SJCRH30 (cell line): ENCODE measurements around the gene CDH4. TPM values are rescaled to one million over a fixed set of nuclear protein-coding genes. Genes with fewer than 3 reads are reported as not detected.

Source experiments
- DNase-seq, 2 experiments: peaks; one replicate each; pipeline ENCODE4 v3.0.0-alpha.2; 2015 to 2020
- H3K27ac ChIP-seq: fragments of 250-450 bp; sonication (Bioruptor Pico); 2 replicates; pipeline ENCODE4 v1.5.1; 2020; ENCODE audit warnings: mild to moderate bottlenecking, moderate library complexity
- H3K27me3 ChIP-seq: fragments of 250-450 bp; sonication (Bioruptor Pico); 2 replicates; pipeline ENCODE4 v1.5.1; 2020; ENCODE audit warnings: mild to moderate bottlenecking, moderate library complexity
- H3K36me3 ChIP-seq: fragments of 250-450 bp; sonication (Bioruptor Pico); 2 replicates; pipeline ENCODE4 v1.5.1; 2020; ENCODE audit warnings: mild to moderate bottlenecking, moderate library complexity
- H3K4me1 ChIP-seq: fragments of 250-450 bp; sonication (Bioruptor Pico); 2 replicates; pipeline ENCODE4 v1.5.1; 2020; ENCODE audit warnings: mild to moderate bottlenecking, moderate library complexity
- H3K4me3 ChIP-seq: fragments of 250-450 bp; sonication (Bioruptor Pico); 2 replicates; pipeline ENCODE4 v1.5.1; 2020; ENCODE audit warnings: mild to moderate bottlenecking, moderate library complexity
- H3K9me3 ChIP-seq: fragments of 250-450 bp; sonication (Bioruptor Pico); replicated peaks from 2 replicates; pipeline ENCODE4 v1.5.1; 2020; ENCODE audit warnings: mild to moderate bottlenecking, moderate library complexity
- total RNA-seq: library from RNA; depleted of rRNA; stranded (reverse); fragments of >200 nt; shearing (Covaris generic); gene quantifications from 2 replicates; pipeline ENCODE4 v1.2.3, GENCODE V29; 2014

CDH4 gene
- total RNA-seq, 1 experiment from 2014 or later: 0.06 TPM

DNA sequence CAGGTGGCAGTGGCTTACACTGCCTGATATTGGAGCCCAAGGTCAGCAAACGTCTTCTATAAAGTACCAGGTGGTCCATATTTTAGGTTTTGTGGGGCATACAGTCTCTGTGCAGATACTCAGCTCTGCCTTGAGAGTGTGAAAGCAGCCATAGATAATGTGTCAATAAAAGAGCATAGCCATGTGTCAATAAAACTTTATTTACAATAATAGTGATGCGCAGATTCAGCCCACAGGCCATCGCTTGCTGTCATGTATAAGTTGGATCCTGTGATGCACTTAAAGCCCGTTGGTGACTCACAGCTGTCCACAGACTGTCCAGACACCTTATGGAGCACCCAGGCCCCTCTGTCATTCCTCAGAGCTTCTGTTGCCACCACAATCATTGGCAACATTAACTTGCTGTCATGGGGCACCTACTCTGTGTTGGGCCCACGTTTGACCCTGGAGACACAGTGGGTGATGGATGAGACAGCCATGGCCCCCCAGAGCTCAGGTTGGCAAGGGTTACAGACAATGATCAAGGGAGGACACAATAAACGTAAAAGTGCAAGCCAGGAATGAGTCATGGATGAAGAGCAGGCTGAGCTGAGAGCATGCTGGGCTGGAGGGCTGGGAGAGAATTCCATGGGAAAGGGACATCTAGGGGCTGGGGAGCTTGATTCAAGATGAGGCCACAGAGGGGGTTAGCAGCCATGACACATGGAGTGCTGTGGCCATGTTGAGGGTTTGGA lies 640.0 kb downstream of the CDH4 start:
- H3K27ac ChIP-seq: no peak overlapping the region
- DNase-seq: no peak
- no peak overlapping the region for H3K4me3 ChIP-seq
- H3K27me3 ChIP-seq: peaks cover 17% of the 10 kb centered on the region
- H3K36me3 ChIP-seq: no peaks in the 10 kb centered on the region
- no peaks in the 10 kb centered on the region for H3K9me3 ChIP-seq
- no peaks in the 10 kb centered on the region for H3K4me1 ChIP-seq

GRCh38 chr20:61895016-61895415 lies 643.0 kb downstream of the CDH4 start:
- Histone ChIP-seq H3K27me3 (peaks cover 40% of the 10 kb centered on the region), H3K36me3 (no peaks in the 10 kb centered on the region), H3K9me3 (no peaks in the 10 kb centered on the region), H3K4me3 (no peak overlapping the region), H3K27ac (no peak overlapping the region), H3K4me1 (no peaks in the 10 kb centered on the region)
- DNase-seq: no peak

DNA sequence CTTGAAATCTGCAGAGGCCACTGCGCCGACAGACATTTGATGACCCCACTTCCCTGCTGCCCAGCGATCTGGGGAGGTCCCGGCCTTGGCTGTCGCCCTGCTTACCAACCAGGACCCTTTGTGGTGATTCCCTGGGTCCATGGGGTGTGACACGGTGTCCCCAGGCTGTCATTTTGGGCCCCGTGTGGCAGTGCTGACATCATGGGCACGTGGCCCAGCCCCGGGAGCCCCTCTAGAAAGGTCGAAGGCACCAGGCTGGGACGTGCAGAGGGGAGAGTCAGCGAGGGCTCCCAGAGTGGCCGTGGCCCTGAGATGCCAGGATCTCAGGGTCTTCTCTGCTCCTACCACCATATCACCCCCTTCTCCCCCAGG lies 643.6 kb downstream of the CDH4 start:
- Histone ChIP-seq H3K27ac (no peak overlapping the region), H3K9me3 (no peaks in the 10 kb centered on the region), H3K4me3 (no peak overlapping the region), H3K4me1 (no peaks in the 10 kb centered on the region), H3K27me3 (peaks cover 44% of the 10 kb centered on the region), H3K36me3 (no peaks in the 10 kb centered on the region)
- DNase-seq: no peak

GRCh38 chr20:61896058-61896961 lies 644.2 kb downstream of the CDH4 start:
- Histone ChIP-seq H3K36me3 (no peaks in the 10 kb centered on the region), H3K4me1 (no peaks in the 10 kb centered on the region), H3K4me3 (no peak overlapping the region), H3K9me3 (no peaks in the 10 kb centered on the region), H3K27me3 (peaks cover 48% of the 10 kb centered on the region), H3K27ac (no peak overlapping the region)
- DNase-seq: peak; percentile 67 to 82

DNA sequence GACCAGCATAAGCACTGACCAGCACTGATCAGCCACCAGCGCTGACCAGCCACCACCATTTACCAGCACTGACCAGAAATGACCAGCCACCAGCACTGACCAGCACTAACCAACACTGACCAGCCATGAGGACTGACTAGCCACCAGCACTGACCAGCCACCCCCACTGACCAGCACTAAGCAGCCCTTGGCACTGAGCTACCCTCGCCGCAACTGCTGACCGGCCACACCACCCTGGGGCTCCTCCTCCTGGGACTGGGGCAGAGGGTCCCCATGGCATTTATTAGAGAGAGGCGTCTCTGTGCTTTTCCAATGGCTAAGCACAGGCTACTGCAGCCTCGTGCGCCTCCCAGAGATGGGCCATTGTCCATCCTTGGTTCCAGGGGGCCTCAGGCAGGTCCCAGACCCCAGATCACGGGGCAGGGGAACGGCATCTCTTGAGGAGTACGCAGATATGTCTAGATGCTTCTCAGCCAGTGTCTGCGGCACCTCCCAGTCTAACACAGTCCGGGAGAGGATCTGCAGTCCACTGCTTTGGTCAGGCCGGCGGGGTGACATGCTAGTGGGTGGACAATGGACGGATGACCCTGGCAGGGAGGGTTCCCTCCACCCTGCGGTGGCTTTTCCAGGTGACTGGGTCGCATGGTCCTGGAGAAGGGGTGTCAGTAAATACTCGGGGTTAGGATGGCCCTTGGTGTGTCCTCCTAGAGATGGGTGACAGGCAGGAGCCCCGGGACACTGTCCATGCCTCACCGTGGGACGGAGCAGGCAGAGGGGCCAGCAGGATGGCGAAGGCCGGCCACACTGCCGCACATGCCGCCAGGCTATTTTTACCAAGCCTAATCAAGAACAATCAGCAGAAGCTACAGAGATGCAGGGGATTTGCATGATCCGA lies 645.6 kb downstream of the CDH4 start:
- Histone ChIP-seq H3K36me3 (no peaks in the 10 kb centered on the region), H3K4me3 (no peak overlapping the region), H3K4me1 (no peaks in the 10 kb centered on the region), H3K27me3 (peaks cover 60% of the 10 kb centered on the region), H3K27ac (no peak overlapping the region), H3K9me3 (no peaks in the 10 kb centered on the region)
- DNase-seq: no peak

GRCh38 chr20:61898405-61898804 lies 646.3 kb downstream of the CDH4 start:
- no peaks in the 10 kb centered on the region for H3K36me3 ChIP-seq
- H3K9me3 ChIP-seq: no peaks in the 10 kb centered on the region
- peaks cover 60% of the 10 kb centered on the region for H3K27me3 ChIP-seq
- H3K4me1 ChIP-seq: no peaks in the 10 kb centered on the region
- DNase-seq: no peak
- no peak overlapping the region for H3K4me3 ChIP-seq
- H3K27ac ChIP-seq: no peak overlapping the region

GRCh38 chr20:61900011-61900944 lies 648.2 kb downstream of the CDH4 start:
- Histone ChIP-seq H3K9me3 (no peaks in the 10 kb centered on the region), H3K27me3 (peaks cover 71% of the 10 kb centered on the region), H3K36me3 (no peaks in the 10 kb centered on the region), H3K27ac (no peak overlapping the region), H3K4me1 (no peaks in the 10 kb centered on the region), H3K4me3 (no peak overlapping the region)
- DNase-seq: no peak

GRCh38 chr20:61900945-61901293 lies 648.9 kb downstream of the CDH4 start:
- peaks cover 71% of the 10 kb centered on the region for H3K27me3 ChIP-seq

DNA sequence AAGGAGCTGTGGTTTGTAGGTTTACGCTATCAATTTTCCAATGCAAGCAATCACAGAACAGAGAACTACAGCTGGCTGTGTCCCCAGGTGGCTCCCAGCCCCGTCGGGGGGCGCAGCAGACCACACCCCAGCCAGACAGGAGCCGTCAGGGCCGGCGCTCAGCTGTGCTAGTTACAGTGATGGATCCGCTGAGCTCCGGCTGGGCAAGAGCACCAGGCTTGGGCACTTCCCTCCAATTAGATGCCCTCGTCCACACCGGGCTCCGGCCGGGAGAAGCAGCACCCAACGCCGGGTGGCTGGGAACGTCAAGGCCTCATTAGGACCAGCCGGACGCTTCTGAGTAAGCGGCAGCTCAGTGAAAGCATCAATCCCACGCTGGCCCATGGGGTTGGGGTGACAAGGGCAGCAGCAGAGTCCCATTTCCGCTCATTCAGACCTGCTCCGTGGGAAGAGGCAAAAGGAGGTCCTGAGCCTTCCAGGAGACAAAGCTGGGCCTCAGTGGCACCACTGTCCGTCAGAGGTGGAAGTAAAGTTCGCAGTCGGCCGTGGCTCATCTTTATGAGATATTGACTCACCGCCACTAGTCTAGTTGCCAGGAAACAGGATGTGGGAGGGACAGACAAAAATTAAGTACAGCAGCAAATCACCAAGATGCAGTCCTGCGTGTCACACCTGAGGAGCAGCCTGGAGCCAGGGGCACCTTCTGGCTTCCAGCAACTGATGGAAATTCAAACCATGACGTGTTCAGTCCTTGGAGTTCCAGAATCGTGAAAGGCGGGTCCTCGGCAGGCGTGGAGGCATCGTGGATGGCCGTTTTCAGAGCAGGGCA lies 649.5 kb downstream of the CDH4 start:
- Histone ChIP-seq H3K9me3 (no peaks in the 10 kb centered on the region), H3K27ac (no peak overlapping the region), H3K27me3 (peaks cover 74% of the 10 kb centered on the region), H3K36me3 (no peaks in the 10 kb centered on the region), H3K4me3 (no peak overlapping the region), H3K4me1 (no peaks in the 10 kb centered on the region)
- no peak for DNase-seq

More at GRCh38 chr20:61900945-61901293, 648.9 kb downstream of the CDH4 start:
- Histone ChIP-seq H3K36me3 (no peaks in the 10 kb centered on the region), H3K27ac (no peak overlapping the region), H3K9me3 (no peaks in the 10 kb centered on the region), H3K4me1 (no peaks in the 10 kb centered on the region), H3K4me3 (no peak overlapping the region)
- DNase-seq: no peak

DNA sequence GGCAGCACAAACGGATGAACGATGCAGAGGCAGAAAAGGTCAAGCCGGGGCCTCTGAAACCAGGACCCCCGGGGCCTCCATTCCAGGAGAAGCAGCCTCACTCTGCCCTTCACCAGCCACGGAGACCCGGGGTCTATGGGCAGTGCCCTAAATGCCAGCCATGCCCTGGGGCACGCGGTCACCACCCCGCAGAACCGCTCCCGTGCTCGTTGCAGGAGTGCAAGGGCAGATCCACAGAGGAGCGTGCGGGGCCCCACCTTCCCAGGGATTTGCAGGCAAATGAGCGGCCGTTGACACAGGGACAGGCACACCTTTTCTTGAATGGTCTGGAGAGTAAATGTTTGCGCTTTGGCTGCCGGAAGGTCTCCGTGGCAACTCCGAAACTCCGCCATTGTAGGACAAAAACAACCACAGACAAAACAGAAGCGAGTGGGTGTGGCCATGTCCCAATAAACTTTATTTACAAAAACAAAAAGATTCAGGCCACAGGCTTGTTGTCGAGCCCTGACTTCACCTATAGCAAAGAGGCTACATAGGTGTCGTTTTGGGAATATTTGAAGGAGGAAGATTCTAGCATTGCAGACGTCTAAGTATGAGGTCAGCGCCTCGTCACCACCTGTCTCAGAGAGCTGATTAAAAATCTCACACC lies 650.3 kb downstream of the CDH4 start:
- DNase-seq: no peak

GRCh38 chr20:61903575-61904340 lies 651.7 kb downstream of the CDH4 start:
- no peaks in the 10 kb centered on the region for H3K9me3 ChIP-seq
- no peak overlapping the region for H3K4me3 ChIP-seq
- peaks cover 73% of the 10 kb centered on the region for H3K27me3 ChIP-seq
- H3K27ac ChIP-seq: no peak overlapping the region
- no peaks in the 10 kb centered on the region for H3K4me1 ChIP-seq
- DNase-seq: no peak
- H3K36me3 ChIP-seq: no peaks in the 10 kb centered on the region

More for the DNA sequence above, 650.3 kb downstream of the CDH4 start:
- H3K4me3 ChIP-seq: no peak overlapping the region
- H3K27me3 ChIP-seq: peaks cover 73% of the 10 kb centered on the region
- H3K36me3 ChIP-seq: no peaks in the 10 kb centered on the region
- H3K4me1 ChIP-seq: no peaks in the 10 kb centered on the region
- H3K27ac ChIP-seq: no peak overlapping the region
- no peaks in the 10 kb centered on the region for H3K9me3 ChIP-seq

DNA sequence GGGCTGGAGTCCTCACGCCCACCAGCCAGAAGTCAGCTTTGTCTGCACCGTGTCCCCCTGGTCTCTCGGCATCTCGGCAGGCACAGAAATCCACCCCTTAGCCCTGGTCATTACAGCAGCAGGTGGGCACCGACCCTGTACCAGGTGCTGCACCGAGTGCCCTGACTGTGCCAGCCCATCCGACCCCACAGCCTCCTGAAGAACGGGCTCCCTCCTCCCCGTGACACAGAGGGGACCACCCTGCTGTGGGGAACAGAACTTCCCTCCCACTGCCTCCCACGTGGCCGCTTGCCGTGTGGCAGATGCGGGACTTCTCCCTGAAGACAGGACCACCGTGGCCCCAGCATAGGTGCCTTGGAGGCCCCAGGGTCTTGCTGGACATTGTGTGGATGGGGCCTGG lies 652.4 kb downstream of the CDH4 start:
- Histone ChIP-seq H3K4me1 (no peaks in the 10 kb centered on the region), H3K27me3 (peaks cover 77% of the 10 kb centered on the region), H3K4me3 (no peak overlapping the region), H3K9me3 (no peaks in the 10 kb centered on the region), H3K27ac (no peak overlapping the region), H3K36me3 (no peaks in the 10 kb centered on the region)
- no peak for DNase-seq
